Dermis microvascular lymphatic vessel endothelial cell (primary cell): ENCODE measurements around the gene GAK. TPM values are rescaled to one million over a fixed set of nuclear protein-coding genes. Genes with fewer than 3 reads are reported as not detected.
"Not testable (repeated sequence)": the region's sequence is repeated elsewhere in the genome, so short reads cannot be mapped to it uniquely, and the experiment has no call there.

Experiments
- DNase-seq, 2 donors: peaks; one replicate each; pipeline versions ENCODE4 v3.0.0 to v3.0.0-alpha.2; 2010; ENCODE audit warnings: low read depth in 2 of 2
- total RNA-seq: library from RNA; depleted of rRNA; stranded (reverse); fragments of >200 nt; gene quantifications from 2 replicates; pipeline ENCODE4 v1.2.1, GENCODE V29; 2014

The GAK gene
- total RNA-seq, 1 donor from 2014 or later: 45.1 TPM

GRCh38 chr4:819401-820229 is 112.5 kb downstream of the GAK start:
- DNase-seq: no peak

DNA sequence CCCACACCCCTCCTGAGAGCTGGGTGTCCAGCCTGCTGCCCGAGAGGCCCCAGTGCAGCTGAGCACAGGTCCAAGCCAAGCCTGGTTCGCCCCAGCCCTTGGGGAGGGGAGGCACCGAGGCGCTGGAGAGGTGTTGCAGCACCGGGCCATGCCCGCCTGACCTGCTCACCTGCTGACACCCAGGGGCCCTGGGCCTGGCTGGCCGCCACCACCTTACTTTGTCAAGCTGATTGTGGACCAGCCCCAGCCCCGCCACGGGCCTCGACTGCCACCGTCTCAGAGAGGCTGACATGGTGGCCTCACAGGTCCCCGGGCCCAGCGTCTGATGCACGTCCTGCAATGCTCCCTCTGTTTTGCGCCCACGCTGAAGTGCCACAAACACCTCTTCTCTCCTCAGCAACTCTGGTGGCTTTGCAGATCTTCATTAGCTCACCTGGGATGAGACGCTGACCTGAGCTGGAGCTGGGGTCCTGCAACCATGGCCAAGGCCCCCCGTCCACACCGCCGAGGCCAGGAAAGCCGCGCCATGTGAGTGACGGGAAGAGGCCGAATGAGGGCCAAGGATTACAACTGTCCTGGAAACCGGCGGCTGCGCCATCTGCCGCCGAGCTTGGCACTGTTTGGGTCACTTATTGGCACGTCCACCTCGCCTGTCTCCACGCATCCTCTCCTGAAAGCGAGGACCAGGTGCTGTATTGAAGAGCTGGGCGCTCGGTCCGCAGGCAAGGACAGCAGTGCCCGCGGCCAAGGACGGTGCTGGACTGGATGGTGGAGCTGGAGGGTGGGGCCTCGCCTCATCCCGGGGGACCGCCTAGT is 113.8 kb downstream of the GAK start:
- DNase-seq: no peak

GRCh38 chr4:815464-816146 is 116.5 kb downstream of the GAK start:
- DNase-seq: no peak

- DNase-seq: no peak
Measured at GRCh38 chr4:814312-814850, 117.7 kb downstream of the GAK start.

DNA sequence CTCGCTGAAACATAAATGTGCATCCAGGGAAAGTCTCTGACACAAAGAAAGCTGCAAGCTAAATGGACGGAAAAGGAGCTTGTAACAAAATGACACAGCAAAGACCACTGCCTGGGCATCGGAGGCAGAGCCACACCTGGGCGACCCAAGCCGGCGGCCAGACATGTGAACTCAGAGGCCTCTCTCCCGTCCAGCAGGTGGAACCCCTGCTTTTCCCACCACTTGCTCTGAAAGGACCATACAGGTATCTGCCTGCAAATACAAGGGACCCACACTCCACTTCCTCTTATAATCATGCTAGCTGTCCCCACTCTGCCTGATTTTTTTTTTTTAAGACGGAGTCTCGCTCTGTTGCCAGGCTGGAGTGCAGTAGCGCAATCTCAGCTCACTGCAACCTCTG is 118.2 kb downstream of the GAK start:
- no peak for DNase-seq

DNA sequence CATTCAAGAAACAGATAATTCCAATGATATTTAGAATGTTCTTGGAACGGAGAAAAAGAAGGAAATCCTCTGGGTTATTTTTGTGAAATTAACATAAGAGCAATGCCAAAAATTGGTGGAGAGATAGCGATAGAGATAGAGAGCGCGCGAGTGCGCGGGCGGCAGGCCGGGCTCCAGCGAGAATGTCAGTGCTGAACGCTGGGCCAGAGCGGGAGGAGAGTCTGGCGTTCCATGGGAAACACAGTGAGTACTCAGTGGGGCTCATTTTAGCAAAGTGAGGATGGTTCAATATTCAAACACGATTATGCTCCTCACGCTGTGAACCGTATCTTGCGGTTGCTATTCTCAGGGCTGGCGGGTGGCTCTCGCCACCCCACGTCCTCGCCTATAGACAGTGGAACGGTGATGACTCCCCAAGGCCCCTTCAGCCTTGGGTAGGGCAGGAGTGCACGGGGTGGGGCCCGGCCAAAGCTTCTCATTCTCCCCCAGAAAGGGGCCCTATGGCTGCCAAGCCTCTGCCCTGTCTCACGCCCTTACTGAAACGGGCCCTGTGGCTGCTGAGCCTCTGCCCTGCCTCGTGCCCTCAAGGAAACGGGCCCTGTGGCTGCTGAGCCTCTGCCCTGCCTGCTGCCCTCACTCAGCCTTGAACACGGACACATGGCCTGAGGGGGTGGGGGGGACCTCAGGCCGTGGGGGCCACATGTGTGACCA is 123.1 kb downstream of the GAK start:
- DNase-seq: no peak

DNA sequence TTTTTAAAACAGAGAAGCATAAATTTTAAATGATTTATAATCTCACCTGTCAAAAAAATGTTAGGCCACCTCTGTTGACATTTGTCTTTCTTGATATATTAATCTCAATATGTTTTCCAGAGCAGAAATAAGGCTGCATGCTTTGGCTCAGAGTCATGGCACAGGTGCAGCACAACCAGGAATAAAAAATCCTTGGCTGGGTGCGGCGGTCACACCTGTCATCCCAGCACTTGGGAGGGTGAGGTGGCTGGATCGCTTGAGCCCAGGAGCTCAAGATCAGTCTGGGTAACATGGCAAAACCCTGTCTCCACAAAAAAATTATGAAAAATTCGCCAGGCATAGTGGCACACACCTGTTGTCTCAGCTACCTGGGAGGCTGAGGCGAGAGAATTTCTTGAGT is 124.3 kb downstream of the GAK start:
- no peak for DNase-seq

DNA sequence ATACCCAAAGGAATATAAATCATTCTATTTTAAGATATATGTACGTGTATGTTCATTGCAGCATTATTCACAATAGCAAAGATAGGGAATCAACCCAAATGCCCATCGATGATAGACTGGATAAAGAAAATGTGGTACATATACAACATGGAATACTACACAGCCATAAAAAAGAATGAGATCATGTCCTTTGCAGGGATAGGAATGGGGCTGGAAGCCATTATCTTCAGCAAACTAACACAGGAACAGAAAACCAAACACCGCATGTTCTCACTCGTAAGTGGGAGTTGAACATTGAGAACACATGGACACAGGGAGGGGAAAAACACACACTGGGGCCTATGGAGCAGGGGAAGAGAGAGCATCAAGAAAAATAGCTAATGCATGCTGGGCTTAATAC is 125.1 kb downstream of the GAK start:
- DNase-seq: not testable (repeated sequence)

DNA sequence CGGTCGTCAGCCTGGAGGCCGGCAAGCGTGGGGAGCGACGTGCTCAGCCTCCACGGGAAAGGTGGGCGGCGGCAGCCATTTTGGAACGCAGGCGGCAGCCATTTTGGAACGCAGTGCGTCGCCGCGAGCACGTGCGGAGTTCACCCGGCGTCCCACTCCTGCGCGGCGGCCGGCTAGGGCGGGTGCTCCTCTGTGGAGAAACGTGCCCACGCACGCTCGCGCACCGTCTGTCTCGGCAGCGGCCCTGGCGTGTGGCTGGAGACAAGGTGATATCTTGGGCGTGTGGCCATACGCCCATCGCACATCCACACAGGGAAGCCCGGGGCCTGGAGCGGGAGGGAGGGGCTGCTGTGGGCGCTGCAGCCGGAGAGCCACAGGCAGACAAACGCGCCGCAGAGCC is 127.3 kb downstream of the GAK start:
- DNase-seq: no peak

DNA sequence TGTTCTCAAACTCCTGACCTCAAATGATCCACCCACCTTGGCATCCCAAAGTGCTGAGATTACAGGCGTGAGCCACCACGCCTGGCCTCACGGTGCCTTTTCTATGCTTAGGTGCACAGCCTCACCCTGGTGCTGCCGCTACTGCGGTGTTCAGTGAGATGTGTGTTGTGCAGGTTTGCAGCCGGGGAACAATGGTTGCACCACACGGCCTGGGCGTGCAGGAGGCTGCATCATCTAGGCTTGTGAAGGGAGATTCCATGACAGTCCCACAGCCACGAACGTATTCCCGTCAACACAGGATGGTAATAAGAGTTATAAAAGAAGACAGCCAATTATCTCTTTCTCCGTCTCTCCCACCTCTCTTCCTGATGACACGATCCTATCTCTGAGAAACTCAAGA is 128.2 kb downstream of the GAK start:
- no peak for DNase-seq

GRCh38 chr4:801436-802124 is 130.5 kb downstream of the GAK start:
- DNase-seq: no peak

Other genes starting within 250 kb of the GAK start
- 4.4 and 9.7 TPM in 2 replicates for gene SLC49A3, start 243.2 kb downstream of the GAK start, total RNA-seq
- 33.2 and 49.9 TPM in 2 replicates for gene PCGF3, start 226.5 kb downstream of the GAK start, total RNA-seq
- under 0.01 TPM in 1 of 2 replicates, not detected in the other for gene CPLX1, start 106.2 kb downstream of the GAK start, total RNA-seq
- gene TMEM175, start 144 bp upstream of the GAK start, total RNA-seq: 7.6 and 13.8 TPM in 2 replicates
- 13.2 and 20.9 TPM in 2 replicates for gene DGKQ, start 41.3 kb upstream of the GAK start, total RNA-seq
- 5.4 and 10.5 TPM in 2 replicates for gene IDUA, start 54.7 kb upstream of the GAK start, total RNA-seq
- 0.13 TPM in 2 replicates for gene SLC26A1, start 61.1 kb upstream of the GAK start, total RNA-seq
- gene FGFRL1, start 79.3 kb upstream of the GAK start, total RNA-seq: 6.2 and 14.3 TPM in 2 replicates
- 0.25 and 0.39 TPM in 2 replicates for gene RNF212, start 181.2 kb upstream of the GAK start, total RNA-seq
- 0.26 and 0.76 TPM in 2 replicates for gene SPON2, start 240.3 kb upstream of the GAK start, total RNA-seq